Measurements from ENCODE around the gene IGLL5. TPM values are rescaled to one million over a fixed set of nuclear protein-coding genes. Genes with fewer than 3 reads are reported as not detected.

IGLL5 gene
- total and polyA plus RNA-seq, 3 donors from 2014 or later = 0.94 to 9.8 (median 1.4) TPM

DNA sequence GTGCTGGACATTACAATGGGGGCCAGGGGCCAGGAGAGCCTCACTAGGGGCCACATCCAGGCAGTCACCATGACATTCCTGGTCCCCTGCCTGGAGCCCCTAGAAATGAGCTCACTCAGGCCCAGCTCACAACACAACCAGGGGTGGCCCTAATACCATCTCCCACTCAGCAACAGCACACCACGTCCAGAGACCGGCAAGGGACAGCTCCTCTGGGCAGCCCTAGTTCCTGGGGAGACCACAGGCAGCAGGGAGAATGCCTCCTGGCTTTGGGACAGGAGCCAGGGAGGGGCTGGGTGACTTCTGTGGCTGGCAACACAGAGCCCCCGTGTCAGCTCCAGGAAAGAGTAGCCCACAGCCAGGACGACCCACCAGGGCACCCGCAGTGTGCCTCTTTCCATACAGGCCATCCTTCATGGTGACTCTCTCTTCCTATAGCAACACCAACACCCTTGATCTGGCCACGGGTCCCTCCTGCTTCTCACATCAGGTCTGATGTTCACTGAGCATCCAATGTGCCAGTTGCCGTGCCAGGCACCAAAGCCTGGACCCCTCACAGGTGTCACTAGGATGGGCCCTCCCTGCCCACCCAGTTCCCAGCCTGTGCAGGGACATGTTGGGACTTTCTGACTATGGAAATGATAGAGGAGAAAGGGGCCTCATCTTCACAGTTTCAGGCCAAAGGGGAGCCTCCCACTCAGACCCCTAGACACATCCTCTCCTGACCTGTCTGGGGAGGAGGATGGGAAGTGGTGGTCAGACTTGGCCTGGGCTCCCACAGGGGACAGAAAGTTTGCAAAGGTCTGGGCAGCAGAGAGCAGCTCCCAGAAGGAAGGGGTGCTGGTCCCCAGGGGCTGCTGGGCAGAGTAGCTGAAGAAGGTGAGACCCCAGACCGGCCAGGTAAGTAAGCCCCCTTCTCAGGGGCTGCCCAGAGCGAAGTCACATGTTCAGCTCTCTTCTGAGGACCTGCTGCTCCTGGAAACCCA lies 43.2 kb downstream of the IGLL5 start:
- H3K4me1 ChIP-seq = no peaks in the 10 kb centered on the region
- 86 to 87% methylated on average over 4 to 9 of the region's 9 CpGs for WGBS, 2 donors
- no peaks in the 10 kb centered on the region for H3K27me3 ChIP-seq
- no peak for DNase-seq
- no peak overlapping the region for H3K4me3 ChIP-seq
- no peaks in the 10 kb centered on the region for H3K36me3 ChIP-seq (ENCODE audit: low read depth, missing control alignments)
- no peaks in the 10 kb centered on the region for H3K9me3 ChIP-seq
- intact Hi-C loops (cut with DNase I; ENCODE audit: low total_unique reads) = no loop called here
- no peak overlapping the region for H3K27ac ChIP-seq
- TF ChIP-seq POLR2A (IDR thresholded peaks at IDR 0.05) = no peak
- TF ChIP-seq, protein P1, sequence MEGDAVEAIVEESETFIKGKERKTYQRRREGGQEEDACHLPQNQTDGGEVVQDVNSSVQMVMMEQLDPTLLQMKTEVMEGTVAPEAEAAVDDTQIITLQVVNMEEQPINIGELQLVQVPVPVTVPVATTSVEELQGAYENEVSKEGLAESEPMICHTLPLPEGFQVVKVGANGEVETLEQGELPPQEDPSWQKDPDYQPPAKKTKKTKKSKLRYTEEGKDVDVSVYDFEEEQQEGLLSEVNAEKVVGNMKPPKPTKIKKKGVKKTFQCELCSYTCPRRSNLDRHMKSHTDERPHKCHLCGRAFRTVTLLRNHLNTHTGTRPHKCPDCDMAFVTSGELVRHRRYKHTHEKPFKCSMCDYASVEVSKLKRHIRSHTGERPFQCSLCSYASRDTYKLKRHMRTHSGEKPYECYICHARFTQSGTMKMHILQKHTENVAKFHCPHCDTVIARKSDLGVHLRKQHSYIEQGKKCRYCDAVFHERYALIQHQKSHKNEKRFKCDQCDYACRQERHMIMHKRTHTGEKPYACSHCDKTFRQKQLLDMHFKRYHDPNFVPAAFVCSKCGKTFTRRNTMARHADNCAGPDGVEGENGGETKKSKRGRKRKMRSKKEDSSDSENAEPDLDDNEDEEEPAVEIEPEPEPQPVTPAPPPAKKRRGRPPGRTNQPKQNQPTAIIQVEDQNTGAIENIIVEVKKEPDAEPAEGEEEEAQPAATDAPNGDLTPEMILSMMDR (IDR thresholded peaks at IDR 0.05) = no peak

DNA sequence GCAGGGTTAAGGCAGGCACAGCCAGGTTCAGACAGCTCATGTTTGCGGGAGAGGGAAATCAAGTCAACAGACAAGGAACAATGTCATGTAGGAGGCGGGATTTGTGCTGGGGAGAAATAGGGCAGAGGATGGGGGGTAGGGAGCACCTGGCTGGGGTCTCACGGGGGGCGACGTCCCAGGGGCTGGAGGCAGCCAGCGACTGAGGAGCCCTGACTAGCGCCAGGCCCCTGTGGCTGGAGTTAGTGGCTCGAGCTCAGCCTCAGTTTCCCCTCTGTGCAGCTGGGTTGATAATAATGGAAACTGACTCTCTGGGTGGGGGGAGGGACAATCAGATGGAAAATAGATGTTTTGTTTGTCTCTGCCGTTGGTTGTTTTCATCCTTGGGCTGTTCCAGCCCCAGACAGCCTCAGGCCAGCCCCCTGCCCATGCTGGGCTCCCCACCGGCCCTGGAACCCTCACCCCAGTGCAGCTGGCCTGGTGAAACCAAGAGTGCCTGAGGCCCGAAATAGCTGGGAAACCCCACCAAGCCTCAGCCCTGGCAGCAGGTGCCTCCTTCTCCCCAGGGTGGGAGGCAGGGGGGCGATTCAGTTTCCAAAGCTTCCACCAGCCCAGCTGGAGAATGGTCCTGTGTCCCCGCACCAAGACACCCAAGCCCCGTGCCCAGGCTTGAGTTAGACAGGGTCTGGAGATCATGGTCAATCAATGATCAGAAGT lies 44.1 kb downstream of the IGLL5 start:
- intact Hi-C loops (cut with DNase I; ENCODE audit: low total_unique reads) = no loop called here
- H3K27me3 ChIP-seq = no peaks in the 10 kb centered on the region
- WGBS, 2 donors = 78 to 92% methylated on average over 7 to 14 of the region's 14 CpGs

DNA sequence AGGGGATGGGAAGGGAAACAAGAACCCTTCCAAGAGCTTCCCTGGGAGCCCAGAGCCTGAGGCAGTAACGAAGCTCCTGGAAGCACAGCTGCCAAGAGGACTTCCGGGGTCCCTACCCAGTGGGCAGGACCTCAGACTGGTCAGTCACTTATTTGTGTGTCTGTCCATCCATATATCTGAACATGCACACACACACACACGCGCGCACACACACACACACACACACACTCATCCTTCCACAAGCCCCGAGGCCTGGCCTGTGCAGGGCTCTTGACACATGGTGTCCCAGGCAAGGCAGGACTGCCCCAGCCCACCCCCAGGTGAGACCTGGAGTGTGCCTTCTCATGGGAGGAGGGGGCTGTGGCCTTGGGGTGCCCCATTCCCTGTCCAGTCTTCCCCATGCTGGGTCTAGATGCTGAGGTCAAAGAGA lies 44.9 kb downstream of the IGLL5 start:
- 75 to 86% methylated on average over 6 of the region's 6 CpGs for WGBS, 2 donors
- Histone ChIP-seq H3K9me3 (no peaks in the 10 kb centered on the region), H3K4me3 (no peak overlapping the region), H3K27me3 (no peaks in the 10 kb centered on the region), H3K36me3 (ENCODE audit: low read depth, missing control alignments) (no peaks in the 10 kb centered on the region), H3K27ac (no peak overlapping the region), H3K4me1 (no peaks in the 10 kb centered on the region)
- no peak for DNase-seq
- TF ChIP-seq, protein P1 (IDR thresholded peaks at IDR 0.05) = no peak
- no peak for TF ChIP-seq POLR2A (IDR thresholded peaks at IDR 0.05)
- intact Hi-C loops (cut with DNase I; ENCODE audit: low total_unique reads) = no loop called here

More for the DNA sequence above, 44.1 kb downstream of the IGLL5 start:
- no peak for TF ChIP-seq POLR2A (IDR thresholded peaks at IDR 0.05)
- TF ChIP-seq, protein P1 (IDR thresholded peaks at IDR 0.05) = no peak
- Histone ChIP-seq H3K36me3 (ENCODE audit: low read depth, missing control alignments) (no peaks in the 10 kb centered on the region), H3K9me3 (no peaks in the 10 kb centered on the region), H3K4me1 (no peaks in the 10 kb centered on the region), H3K4me3 (no peak overlapping the region), H3K27ac (no peak overlapping the region)
- DNase-seq = no peak

DNA sequence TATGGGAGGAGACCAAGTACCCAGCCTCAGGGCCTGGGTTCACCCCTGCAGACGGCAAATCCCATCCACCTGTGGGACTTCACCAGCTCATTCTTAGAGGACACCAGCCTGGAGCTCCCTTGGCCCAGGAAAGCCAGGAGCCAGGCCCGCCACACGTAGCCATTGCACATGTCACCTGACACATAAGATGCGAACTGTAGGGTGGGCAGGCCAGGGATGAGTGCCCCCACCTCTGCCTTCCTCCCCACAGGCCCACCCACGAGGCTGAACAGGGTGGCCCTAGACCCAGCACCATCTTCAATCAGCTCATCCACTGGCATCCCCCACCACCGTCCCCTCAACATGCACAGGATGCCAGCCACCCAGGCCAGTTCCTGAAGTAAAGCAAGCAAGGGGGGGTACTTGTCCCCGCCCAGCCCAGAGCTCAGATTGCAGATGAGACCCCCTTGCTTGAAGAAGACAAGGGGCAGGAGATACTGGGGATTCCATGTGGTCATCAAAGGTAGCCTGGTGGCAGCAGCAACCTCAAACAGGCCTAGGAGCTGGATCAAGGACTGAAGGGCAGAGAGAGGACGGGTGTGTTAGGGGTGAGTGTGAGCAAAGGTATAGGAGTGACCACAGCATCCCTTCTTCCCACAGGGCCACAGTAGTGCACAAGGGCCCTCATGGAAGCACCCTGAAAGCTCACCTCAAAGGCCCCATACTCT lies 45.6 kb downstream of the IGLL5 start:
- intact Hi-C loops (cut with DNase I; ENCODE audit: low total_unique reads) = no loop called here
- Histone ChIP-seq H3K27ac (no peak overlapping the region), H3K4me1 (no peaks in the 10 kb centered on the region), H3K27me3 (no peaks in the 10 kb centered on the region), H3K4me3 (no peak overlapping the region), H3K9me3 (no peaks in the 10 kb centered on the region), H3K36me3 (ENCODE audit: low read depth, missing control alignments) (no peaks in the 10 kb centered on the region)
- DNase-seq = no peak
- WGBS, 2 donors = 95 to 100% methylated on average over 4 to 8 of the region's 8 CpGs
- no peak for TF ChIP-seq POLR2A (IDR thresholded peaks at IDR 0.05)
- TF ChIP-seq, protein P1 (IDR thresholded peaks at IDR 0.05) = no peak

Data from testis (tissue), 3 donors.